ENCODE data around the gene ZNF668. TPM values are rescaled to one million over a fixed set of nuclear protein-coding genes. Genes with fewer than 3 reads are reported as not detected.

The ZNF668 gene
- 16.8 and 19.7 TPM in 2 replicates for total RNA-seq
- long read RNA-seq, partial matches to known transcripts, result 0 of 3 reads
- long read RNA-seq, other reads (novel, unspliced or antisense), result 1 of 3 reads

- Mint-ChIP-seq H3K9me3 (no peaks in the 10 kb centered on the region), H3K4me1 (peaks cover 23% of the 10 kb centered on the region), H3K36me3 (ENCODE audit: low read depth) (peaks cover 5% of the 10 kb centered on the region), H3K27me3 (ENCODE audit: low read depth) (no peaks in the 10 kb centered on the region), H3K4me3 (peak within 1 kb of the TSS; percentile 100), H3K27ac (ENCODE audit: unreplicated experiment) (peak within 1 kb of the TSS; percentile 100)
- DNase-seq (ENCODE audit: low read depth, low spot score), result peak; percentile 92
- TF ChIP-seq CTCF (conservative IDR thresholded peaks at IDR 0.05), result no peak
Measured at GRCh38 chr16:31073970-31074813, at the start of gene ZNF668, which contains the start of gene ZNF646. ZNF668 (minus strand) TSS chr16:31074240; CDS start chr16:31064459, 9,781 bp downstream. ZNF646 (plus strand) TSS chr16:31074422; CDS start chr16:31076325, 1,903 bp downstream.

GRCh38 chr16:31120129-31120528, 46.1 kb upstream of the ZNF668 start:
- Mint-ChIP-seq H3K4me3 (peak overlapping the region; percentile 51), H3K27ac (ENCODE audit: unreplicated experiment) (no peak overlapping the region), H3K27me3 (ENCODE audit: low read depth) (no peaks in the 10 kb centered on the region), H3K9me3 (no peaks in the 10 kb centered on the region), H3K4me1 (peaks cover 12% of the 10 kb centered on the region), H3K36me3 (ENCODE audit: low read depth) (peaks cover 3% of the 10 kb centered on the region)
- DNase-seq (ENCODE audit: low read depth, low spot score), result no peak
- TF ChIP-seq CTCF (conservative IDR thresholded peaks at IDR 0.05), result no peak

- H3K27me3 Mint-ChIP-seq (ENCODE audit: low read depth), result no peaks in the 10 kb centered on the region
- DNase-seq (ENCODE audit: low read depth, low spot score), result no peak
- TF ChIP-seq CTCF (conservative IDR thresholded peaks at IDR 0.05), result no peak
- H3K4me1 Mint-ChIP-seq, result peaks cover 12% of the 10 kb centered on the region
- peak overlapping the region; percentile 92 for H3K4me3 Mint-ChIP-seq
- H3K9me3 Mint-ChIP-seq, result no peaks in the 10 kb centered on the region
- peak overlapping the region; percentile 52 for H3K27ac Mint-ChIP-seq (ENCODE audit: unreplicated experiment)
- peaks cover 3% of the 10 kb centered on the region for H3K36me3 Mint-ChIP-seq (ENCODE audit: low read depth)
Measured at GRCh38 chr16:31118223-31119155, 44.4 kb upstream of the ZNF668 start.

GRCh38 chr16:31117384-31118222, 43.6 kb upstream of the ZNF668 start, which contains the start of gene KAT8:
KAT8 (plus strand) TSS chr16:31117664; CDS start chr16:31117682, 18 bp downstream.
- peak; percentile 93 for DNase-seq (ENCODE audit: low read depth, low spot score)
- TF ChIP-seq CTCF (conservative IDR thresholded peaks at IDR 0.05), result no peak
- Mint-ChIP-seq H3K27me3 (ENCODE audit: low read depth) (no peaks in the 10 kb centered on the region), H3K4me3 (peak within 1 kb of the TSS; percentile 92), H3K9me3 (no peaks in the 10 kb centered on the region), H3K27ac (ENCODE audit: unreplicated experiment) (peak within 1 kb of the TSS; percentile 52), H3K4me1 (peaks cover 12% of the 10 kb centered on the region), H3K36me3 (ENCODE audit: low read depth) (peaks cover 3% of the 10 kb centered on the region)

All from neural crest cell (in vitro differentiated cells).